Endometrium (tissue), 2 donors: ENCODE results near the gene ZNRF2.

Experiments
- FAIRE-seq: peaks from 2 replicates; lab custom pipeline; 2012; peaks lifted over from hg19 to GRCh38; lab: Jason Lieb, UNC
- donor health status: control.
- donor health status: control.

Gene ZNRF2

GRCh38 chr7:30322271-30323005 is 38.0 kb downstream of the ZNRF2 start:
- no peak for FAIRE-seq

- no peak for FAIRE-seq
Measured at GRCh38 chr7:30323006-30323355, 38.6 kb downstream of the ZNRF2 start.

GRCh38 chr7:30327813-30328212 is 43.4 kb downstream of the ZNRF2 start:
- FAIRE-seq: no peak

- no peak for FAIRE-seq
Measured at GRCh38 chr7:30328381-30328780, 44.0 kb downstream of the ZNRF2 start.

- no peak for FAIRE-seq
Measured at GRCh38 chr7:30329716-30330115, 45.3 kb downstream of the ZNRF2 start.

- no peak for FAIRE-seq
Measured at GRCh38 chr7:30330134-30331111, 46.0 kb downstream of the ZNRF2 start.

- FAIRE-seq: no peak
Measured at GRCh38 chr7:30331338-30331737, 46.9 kb downstream of the ZNRF2 start.

GRCh38 chr7:30332549-30332948 is 48.2 kb downstream of the ZNRF2 start:
- no peak for FAIRE-seq

GRCh38 chr7:30335763-30336487 is 51.5 kb downstream of the ZNRF2 start:
- no peak for FAIRE-seq

GRCh38 chr7:30344513-30344912 is 60.1 kb downstream of the ZNRF2 start:
- FAIRE-seq: no peak

GRCh38 chr7:30347226-30348082 is 63.1 kb downstream of the ZNRF2 start:
- no peak for FAIRE-seq

- FAIRE-seq: no peak
Measured at GRCh38 chr7:30348083-30348560, 63.7 kb downstream of the ZNRF2 start.

- FAIRE-seq: no peak
Measured at GRCh38 chr7:30349170-30349569, 64.8 kb downstream of the ZNRF2 start.

GRCh38 chr7:30349816-30350215 is 65.4 kb downstream of the ZNRF2 start:
- no peak for FAIRE-seq

GRCh38 chr7:30351286-30351685 is 66.9 kb downstream of the ZNRF2 start:
- no peak for FAIRE-seq

- FAIRE-seq: peak; percentile 23
Measured at GRCh38 chr7:30351724-30352123, 67.3 kb downstream of the ZNRF2 start.

- FAIRE-seq: no peak
Measured at GRCh38 chr7:30352169-30352568, 67.8 kb downstream of the ZNRF2 start.

- no peak for FAIRE-seq
Measured at GRCh38 chr7:30353532-30353931, 69.1 kb downstream of the ZNRF2 start.

- FAIRE-seq: no peak
Measured at GRCh38 chr7:30353932-30354607, 69.7 kb downstream of the ZNRF2 start.

GRCh38 chr7:30354791-30355190 is 70.4 kb downstream of the ZNRF2 start:
- FAIRE-seq: no peak

- no peak for FAIRE-seq
Measured at GRCh38 chr7:30359957-30360356, 75.6 kb downstream of the ZNRF2 start.
